HEK293T (cell line): ENCODE measurements around the gene HOXD11.

ENCODE experiments used
- BHLHE40 ChIP-seq: fragments of 450-650 bp; IDR thresholded peaks from 2 replicates; pipeline ENCODE4 v1.6.1; 2016; ENCODE audit warnings: mild to moderate bottlenecking, moderate library complexity, borderline replicate concordance
- CTBP1 ChIP-seq: fragments of 450-650 bp; IDR thresholded peaks from 2 replicates; pipeline ENCODE4 v1.6.1; 2016; ENCODE audit warnings: borderline replicate concordance
- FOXA1 ChIP-seq: fragments of 450-650 bp; IDR thresholded peaks from 2 replicates; pipeline ENCODE4 v1.6.1; 2016; ENCODE audit warnings: mild to moderate bottlenecking
- FOXM1 ChIP-seq: fragments of 450-650 bp; IDR thresholded peaks from 2 replicates; pipeline ENCODE4 v1.6.1; 2017; ENCODE audit warnings: mild to moderate bottlenecking, borderline replicate concordance
- HDGF ChIP-seq: fragments of 450-650 bp; IDR thresholded peaks from 2 replicates; pipeline ENCODE4 v1.6.1; 2017; ENCODE audit warnings: antibody characterized with exemption, borderline replicate concordance
- L3MBTL2 ChIP-seq: fragments of 450-650 bp; conservative IDR thresholded peaks from 2 replicates; pipeline ENCODE4 v1.6.1; 2016; ENCODE audit warnings: mild to moderate bottlenecking
- PKNOX1 ChIP-seq: fragments of 450-650 bp; IDR thresholded peaks from 2 replicates; pipeline ENCODE4 v1.6.1; 2016
- SP1 ChIP-seq: fragments of 450-650 bp; IDR thresholded peaks from 2 replicates; pipeline ENCODE4 v1.6.1; 2017
- SUZ12 ChIP-seq: fragments of 450-650 bp; IDR thresholded peaks from 2 replicates; pipeline ENCODE4 v1.6.1; 2016; ENCODE audit warnings: mild to moderate bottlenecking
- TARDBP ChIP-seq: fragments of 450-650 bp; IDR thresholded peaks from 2 replicates; pipeline ENCODE4 v1.6.1; 2016
- ZNF384 ChIP-seq: fragments of 450-650 bp; IDR thresholded peaks from 2 replicates; pipeline ENCODE4 v1.6.1; 2016

DNA sequence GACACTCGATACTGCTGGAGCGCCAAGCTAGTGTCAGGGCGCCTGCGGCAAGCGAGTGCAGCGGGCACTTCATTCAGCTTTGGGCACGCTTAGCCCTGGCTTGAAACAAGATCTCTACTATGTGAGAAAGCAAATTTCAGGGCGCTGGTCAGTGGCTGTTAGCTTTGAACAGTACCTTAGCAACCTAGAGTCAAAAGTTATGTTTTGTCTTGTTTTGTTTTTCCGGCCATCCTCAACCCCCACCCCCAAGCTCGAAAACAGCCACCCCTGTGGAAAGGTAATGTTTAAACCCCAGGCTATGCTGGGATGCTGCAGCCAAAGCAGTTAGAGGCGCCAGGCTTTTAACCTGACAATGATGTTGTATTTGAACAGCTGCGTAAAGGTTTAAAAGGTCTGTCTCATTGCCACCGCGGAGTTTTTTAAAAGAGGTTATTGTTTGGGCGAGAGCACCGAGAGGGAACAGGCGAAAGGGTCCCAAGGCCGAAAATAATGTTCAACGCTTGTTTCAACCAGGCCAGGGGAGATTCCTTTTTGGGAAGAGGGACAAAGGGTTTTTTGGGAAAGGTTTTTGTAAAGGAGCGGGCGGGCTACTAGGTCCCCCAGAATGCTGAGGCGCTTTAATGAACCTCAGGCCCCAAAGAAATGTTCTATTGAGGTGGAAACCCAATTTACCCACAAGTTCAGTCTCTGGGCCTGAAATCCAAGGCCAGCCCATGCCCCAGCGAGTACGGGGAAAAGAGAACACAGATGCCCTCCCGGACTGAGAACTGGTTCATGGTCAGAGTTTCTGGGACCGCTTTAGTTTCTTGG, 7.2 kb downstream of the HOXD11 start:
- no peak for TF ChIP-seq FOXM1
- TF ChIP-seq SP1 = no peak
- TF ChIP-seq CTBP1 = no peak
- TF ChIP-seq PKNOX1 = no peak
- no peak for TF ChIP-seq BHLHE40
- TF ChIP-seq FOXA1 = no peak
- no peak for TF ChIP-seq HDGF
- TF ChIP-seq SUZ12 = no peak
- TF ChIP-seq L3MBTL2 = no peak
- no peak for TF ChIP-seq TARDBP
- no peak for TF ChIP-seq ZNF384
